K562 (cell line): ENCODE measurements around the gene TUBB1. TPM values are rescaled to one million over a fixed set of nuclear protein-coding genes. Genes with fewer than 3 reads are reported as not detected.
A peak's percentile ranks its signal among the peaks of the same experiment; 100 is the strongest.

Experiments used
- ADNP ChIP-seq: fragments of 200-800 bp; sonication (Bioruptor generic); IDR thresholded peaks from 2 replicates; pipeline ENCODE4 v1.6.1; 2016; ENCODE audit warnings: missing genetic modification characterization, missing compliant biosample characterization
- ATF1 ChIP-seq, 2 experiments: fragments of 450-650 bp in 1 of 2; IDR thresholded peaks; 2 replicates each; pipeline ENCODE4 v1.6.1; 2016; ENCODE audit warnings: missing compliant biosample characterization in 1 of 2, missing genetic modification characterization in 1 of 2
- DNMT1 ChIP-seq: fragments of 450-650 bp; IDR thresholded peaks from 2 replicates; pipeline ENCODE4 v1.6.1; 2016; ENCODE audit warnings: antibody characterized with exemption, mild to moderate bottlenecking
- FOSL1 ChIP-seq: fragments of 200-800 bp; sonication (Bioruptor generic); conservative IDR thresholded peaks from 2 replicates; pipeline ENCODE4 v1.6.1; 2016; ENCODE audit warnings: missing genetic modification characterization, missing compliant biosample characterization
- FOXA3 ChIP-seq, 2 experiments: fragments of 450-650 bp in 1 of 2; sonication (generic) in 1 of 2; formaldehyde crosslinking; IDR thresholded peaks in 1 of 2; conservative IDR thresholded peaks in 1 of 2; 2 replicates each; pipeline versions ENCODE4 v1.4.0 to v1.8.0; 2020 to 2022; ENCODE audit warnings: mild to moderate bottlenecking in 2 of 2, missing genetic modification reagents in 1 of 2
- HINFP ChIP-seq: fragments of 450-650 bp; conservative IDR thresholded peaks from 2 replicates; pipeline ENCODE4 v1.6.1; 2016; ENCODE audit warnings: missing genetic modification characterization, low read depth, mild to moderate bottlenecking, control low read depth, missing compliant biosample characterization
- MCM2 ChIP-seq: fragments of 450-650 bp; IDR thresholded peaks from 2 replicates; pipeline ENCODE4 v1.6.1; 2017; ENCODE audit warnings: low read depth, mild to moderate bottlenecking
- MCM3 ChIP-seq: fragments of 450-650 bp; IDR thresholded peaks from 2 replicates; pipeline ENCODE4 v1.6.1; 2016
- ZKSCAN1 ChIP-seq: fragments of 150-350 bp; IDR thresholded peaks from 2 replicates; pipeline ENCODE4 v1.6.1; 2016; ENCODE audit warnings: low read depth, low read length
- ZNF311 ChIP-seq: fragments of 250-450 bp; sonication (Bioruptor Pico); IDR thresholded peaks from 2 replicates; pipeline ENCODE4 v1.4.0; 2020; ENCODE audit warnings: mild to moderate bottlenecking, moderate library complexity
- ZNF384 ChIP-seq: IDR thresholded peaks from 2 replicates; pipeline ENCODE4 v1.6.1; 2012; ENCODE audit warnings: low read depth, low read length, improper control_type of control experiment
- ZNF699 ChIP-seq: fragments of 250-450 bp; sonication (Bioruptor Pico); IDR thresholded peaks from 2 replicates; pipeline ENCODE4 v1.8.0; 2021; ENCODE audit warnings: mild to moderate bottlenecking, moderate library complexity; ENCODE audit not compliant: insufficient replicate concordance
- polyA plus RNA-seq, 8 experiments: library from polyadenylated mRNA; depleted of rRNA in 4 of 8; stranded (reverse) in 5 of 8; unstranded in 3 of 8; fragments of >200 nt; fragmentation: Nextera tagmentation in 2 of 8; fragmentation: Illumina TruSeq in 1 of 8; extraction: Ambion mirVana in 2 of 8; extraction: Trizol in 1 of 8; gene quantifications; 2 replicates each; pipeline versions ENCODE4 v1.2.1 to v1.2.3, GENCODE V29; 2011 to 2014; ENCODE audit warnings: inconsistent platforms in 1 of 8, missing spikeins in 1 of 8
- total RNA-seq, 7 experiments: library from RNA; depleted of rRNA in 6 of 7; stranded (reverse); fragments of >200 nt in 6 of 7; fragmentation: Illumina TruSeq in 2 of 7; extraction: Trizol in 2 of 7; gene quantifications; 2 replicates each; pipeline versions ENCODE4 v1.2.1 to v1.2.3, GENCODE V29; 2011 to 2021; ENCODE audit warnings: low replicate concordance in 1 of 7
- TF ChIP-seq, protein P1 (sequence below): fragments of 450-650 bp; IDR thresholded peaks from 2 replicates; pipeline ENCODE4 v1.6.1; 2016; ENCODE audit warnings: borderline replicate concordance
- TF ChIP-seq, protein P2 (sequence below): sonication (generic); formaldehyde crosslinking; IDR thresholded peaks from 2 replicates; pipeline ENCODE4 v1.8.1; 2023; ENCODE audit warnings: mild to moderate bottlenecking, missing genetic modification reagents
- TF ChIP-seq, protein P3 (sequence below), 2 experiments: fragments of 450-650 bp in 1 of 2; sonication (generic) in 1 of 2; formaldehyde crosslinking; conservative IDR thresholded peaks; 2 replicates each; pipeline versions ENCODE4 v1.4.0 to v1.8.1; 2020 to 2022; ENCODE audit warnings: mild to moderate bottlenecking in 1 of 2, missing genetic modification reagents in 1 of 2
- TF ChIP-seq, protein P4 (sequence below): fragments of 450-650 bp; IDR thresholded peaks from one replicate; pipeline ENCODE4 v1.6.1; 2018; ENCODE audit warnings: mild to moderate bottlenecking, moderate library complexity; ENCODE audit not compliant: partially characterized antibody
- TF ChIP-seq, protein P5 (sequence below), 2 experiments: fragments of 200-800 bp in 1 of 2; sonication (Bioruptor generic) in 1 of 2; sonication (generic) in 1 of 2; formaldehyde crosslinking in 1 of 2; IDR thresholded peaks in 1 of 2; conservative IDR thresholded peaks in 1 of 2; 2 replicates each; pipeline versions ENCODE4 v1.5.0 to v1.6.1; 2016 to 2020; ENCODE audit warnings: missing compliant biosample characterization in 1 of 2, missing genetic modification characterization in 1 of 2, missing genetic modification reagents in 1 of 2

TUBB1 gene
- total and polyA plus RNA-seq, 9 of the 15 experiments (the other 6 are each of a cell fraction or from before 2014, with no cell fraction given) = 1.5 to 3.9 (median 2.4) TPM

- TF ChIP-seq, protein P1, sequence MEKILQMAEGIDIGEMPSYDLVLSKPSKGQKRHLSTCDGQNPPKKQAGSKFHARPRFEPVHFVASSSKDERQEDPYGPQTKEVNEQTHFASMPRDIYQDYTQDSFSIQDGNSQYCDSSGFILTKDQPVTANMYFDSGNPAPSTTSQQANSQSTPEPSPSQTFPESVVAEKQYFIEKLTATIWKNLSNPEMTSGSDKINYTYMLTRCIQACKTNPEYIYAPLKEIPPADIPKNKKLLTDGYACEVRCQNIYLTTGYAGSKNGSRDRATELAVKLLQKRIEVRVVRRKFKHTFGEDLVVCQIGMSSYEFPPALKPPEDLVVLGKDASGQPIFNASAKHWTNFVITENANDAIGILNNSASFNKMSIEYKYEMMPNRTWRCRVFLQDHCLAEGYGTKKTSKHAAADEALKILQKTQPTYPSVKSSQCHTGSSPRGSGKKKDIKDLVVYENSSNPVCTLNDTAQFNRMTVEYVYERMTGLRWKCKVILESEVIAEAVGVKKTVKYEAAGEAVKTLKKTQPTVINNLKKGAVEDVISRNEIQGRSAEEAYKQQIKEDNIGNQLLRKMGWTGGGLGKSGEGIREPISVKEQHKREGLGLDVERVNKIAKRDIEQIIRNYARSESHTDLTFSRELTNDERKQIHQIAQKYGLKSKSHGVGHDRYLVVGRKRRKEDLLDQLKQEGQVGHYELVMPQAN = no peak
- TF ChIP-seq ADNP (tag) = peak; percentile 9; the same call in 1 of the 2 replicates
- TF ChIP-seq ATF1 (CRISPR knock-in tag; IDR thresholded peaks at IDR 0.05) = no peak
- peak; percentile 44; the same call in 1 of the 2 replicates for TF ChIP-seq ATF1 (tag; IDR thresholded peaks at IDR 0.05)
- TF ChIP-seq MCM2 = no peak
- TF ChIP-seq ZNF699 = no peak
- TF ChIP-seq, protein P2, sequence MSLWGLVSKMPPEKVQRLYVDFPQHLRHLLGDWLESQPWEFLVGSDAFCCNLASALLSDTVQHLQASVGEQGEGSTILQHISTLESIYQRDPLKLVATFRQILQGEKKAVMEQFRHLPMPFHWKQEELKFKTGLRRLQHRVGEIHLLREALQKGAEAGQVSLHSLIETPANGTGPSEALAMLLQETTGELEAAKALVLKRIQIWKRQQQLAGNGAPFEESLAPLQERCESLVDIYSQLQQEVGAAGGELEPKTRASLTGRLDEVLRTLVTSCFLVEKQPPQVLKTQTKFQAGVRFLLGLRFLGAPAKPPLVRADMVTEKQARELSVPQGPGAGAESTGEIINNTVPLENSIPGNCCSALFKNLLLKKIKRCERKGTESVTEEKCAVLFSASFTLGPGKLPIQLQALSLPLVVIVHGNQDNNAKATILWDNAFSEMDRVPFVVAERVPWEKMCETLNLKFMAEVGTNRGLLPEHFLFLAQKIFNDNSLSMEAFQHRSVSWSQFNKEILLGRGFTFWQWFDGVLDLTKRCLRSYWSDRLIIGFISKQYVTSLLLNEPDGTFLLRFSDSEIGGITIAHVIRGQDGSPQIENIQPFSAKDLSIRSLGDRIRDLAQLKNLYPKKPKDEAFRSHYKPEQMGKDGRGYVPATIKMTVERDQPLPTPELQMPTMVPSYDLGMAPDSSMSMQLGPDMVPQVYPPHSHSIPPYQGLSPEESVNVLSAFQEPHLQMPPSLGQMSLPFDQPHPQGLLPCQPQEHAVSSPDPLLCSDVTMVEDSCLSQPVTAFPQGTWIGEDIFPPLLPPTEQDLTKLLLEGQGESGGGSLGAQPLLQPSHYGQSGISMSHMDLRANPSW = no peak
- TF ChIP-seq, protein P3, sequence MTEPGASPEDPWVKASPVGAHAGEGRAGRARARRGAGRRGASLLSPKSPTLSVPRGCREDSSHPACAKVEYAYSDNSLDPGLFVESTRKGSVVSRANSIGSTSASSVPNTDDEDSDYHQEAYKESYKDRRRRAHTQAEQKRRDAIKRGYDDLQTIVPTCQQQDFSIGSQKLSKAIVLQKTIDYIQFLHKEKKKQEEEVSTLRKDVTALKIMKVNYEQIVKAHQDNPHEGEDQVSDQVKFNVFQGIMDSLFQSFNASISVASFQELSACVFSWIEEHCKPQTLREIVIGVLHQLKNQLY (CRISPR knock-in tag; conservative IDR thresholded peaks at IDR 0.05) = no peak
- TF ChIP-seq MCM3 = no peak
- no peak for TF ChIP-seq ZNF311
- peak; percentile 89 for TF ChIP-seq FOSL1 (tag)
- TF ChIP-seq, protein P4, sequence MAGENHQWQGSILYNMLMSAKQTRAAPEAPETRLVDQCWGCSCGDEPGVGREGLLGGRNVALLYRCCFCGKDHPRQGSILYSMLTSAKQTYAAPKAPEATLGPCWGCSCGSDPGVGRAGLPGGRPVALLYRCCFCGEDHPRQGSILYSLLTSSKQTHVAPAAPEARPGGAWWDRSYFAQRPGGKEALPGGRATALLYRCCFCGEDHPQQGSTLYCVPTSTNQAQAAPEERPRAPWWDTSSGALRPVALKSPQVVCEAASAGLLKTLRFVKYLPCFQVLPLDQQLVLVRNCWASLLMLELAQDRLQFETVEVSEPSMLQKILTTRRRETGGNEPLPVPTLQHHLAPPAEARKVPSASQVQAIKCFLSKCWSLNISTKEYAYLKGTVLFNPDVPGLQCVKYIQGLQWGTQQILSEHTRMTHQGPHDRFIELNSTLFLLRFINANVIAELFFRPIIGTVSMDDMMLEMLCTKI = no peak
- TF ChIP-seq DNMT1 = no peak
- no peak for TF ChIP-seq FOXA3 (CRISPR knock-in tag; conservative IDR thresholded peaks at IDR 0.05 in 1 of 2, IDR thresholded peaks at IDR 0.05 in 1 of 2)
- TF ChIP-seq, protein P5, sequence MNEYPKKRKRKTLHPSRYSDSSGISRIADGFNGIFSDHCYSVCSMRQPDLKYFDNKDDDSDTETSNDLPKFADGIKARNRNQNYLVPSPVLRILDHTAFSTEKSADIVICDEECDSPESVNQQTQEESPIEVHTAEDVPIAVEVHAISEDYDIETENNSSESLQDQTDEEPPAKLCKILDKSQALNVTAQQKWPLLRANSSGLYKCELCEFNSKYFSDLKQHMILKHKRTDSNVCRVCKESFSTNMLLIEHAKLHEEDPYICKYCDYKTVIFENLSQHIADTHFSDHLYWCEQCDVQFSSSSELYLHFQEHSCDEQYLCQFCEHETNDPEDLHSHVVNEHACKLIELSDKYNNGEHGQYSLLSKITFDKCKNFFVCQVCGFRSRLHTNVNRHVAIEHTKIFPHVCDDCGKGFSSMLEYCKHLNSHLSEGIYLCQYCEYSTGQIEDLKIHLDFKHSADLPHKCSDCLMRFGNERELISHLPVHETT (CRISPR knock-in tag; conservative IDR thresholded peaks at IDR 0.05 in 1 of 2, IDR thresholded peaks at IDR 0.05 in 1 of 2) = peak in 1 of 2 experiments; percentile 76; a peak in 2 of 4 replicates
- TF ChIP-seq ZKSCAN1 = peak; percentile 39; the same call in 1 of the 2 replicates
- TF ChIP-seq HINFP (tag) = no peak
- TF ChIP-seq ZNF384 = no peak
These were observed 1.8 kb downstream of the TUBB1 start (continued) for GRCh38 chr20:59020938-59021551.
